H1 (cell line): ENCODE measurements around the gene LCT. TPM values are rescaled to one million over a fixed set of nuclear protein-coding genes. Genes with fewer than 3 reads are reported as not detected.

Experiments
- CTCF ChIA-PET: fragments of 300-600 bp; sonication (Branson Sonifier 250); formaldehyde crosslinking; loops from one replicate; lab custom pipeline; 2021; ENCODE audit not compliant: partially characterized antibody; lab: Charles Lee
- POLR2A ChIA-PET: fragments of 300-600 bp; sonication (Branson Sonifier 250); formaldehyde crosslinking; loops from one replicate; lab custom pipeline; 2021; ENCODE audit warnings: inconsistent platforms; ENCODE audit not compliant: partially characterized antibody; lab: Charles Lee
- DNase-seq, 2 experiments: peaks; one replicate each; pipeline versions ENCODE4 v3.0.0 to v3.0.0-alpha.2; 2010 to 2022; ENCODE audit warnings: low spot score in 2 of 2, low read depth in 1 of 2, mixed read lengths in 1 of 2
- FAIRE-seq: peaks from 2 replicates; lab custom pipeline; 2011; peaks lifted over from hg19 to GRCh38; lab: Jason Lieb, UNC
- H2AFZ ChIP-seq: 2 replicates; pipeline ENCODE4 v1.8.1; 2012; ENCODE audit warnings: low read length, inconsistent platforms
- H2AK5ac ChIP-seq: 2 replicates; pipeline ENCODE4 v1.6.1; 2013; ENCODE audit warnings: low read depth, low read length
- H2BK120ac ChIP-seq: replicated peaks from 2 replicates; pipeline ENCODE3; 2013; ENCODE audit warnings: low read depth, low read length, inconsistent platforms
- H2BK12ac ChIP-seq: 2 replicates; pipeline ENCODE4 v1.6.1; 2013; ENCODE audit warnings: low read depth, low read length
- H2BK15ac ChIP-seq: 2 replicates; pipeline ENCODE4 v1.6.1; 2013; ENCODE audit warnings: low read length
- H2BK20ac ChIP-seq: 2 replicates; pipeline ENCODE4 v1.6.1; 2013; ENCODE audit warnings: low read length
- H2BK5ac ChIP-seq: 2 replicates; pipeline ENCODE4 v1.6.1; 2013; ENCODE audit warnings: low read depth, low read length
- H3K14ac ChIP-seq: 2 replicates; pipeline ENCODE4 v1.6.1; 2013; ENCODE audit warnings: inconsistent platforms; ENCODE audit not compliant: insufficient read length
- H3K18ac ChIP-seq: 2 replicates; pipeline ENCODE4 v1.6.1; 2013; ENCODE audit warnings: low read length; ENCODE audit errors: extremely low read depth
- H3K23ac ChIP-seq: 2 replicates; pipeline ENCODE4 v1.6.1; 2013; ENCODE audit warnings: inconsistent platforms; ENCODE audit not compliant: insufficient read length
- H3K23me2 ChIP-seq: 2 replicates; pipeline ENCODE4 v1.6.1; 2013; ENCODE audit warnings: low read depth, low read length
- H3K27ac ChIP-seq: 2 replicates; pipeline ENCODE4 v1.6.1; 2011; ENCODE audit warnings: low read depth, low read length, inconsistent platforms
- H3K27me3 ChIP-seq, 4 experiments: replicated peaks in 1 of 4; 1 replicate in 1 of 4; 2 replicates in 3 of 4; pipeline versions ENCODE4 v1.6.1 to v1.8.1; 2011 to 2013; ENCODE audit warnings: low read length in 3 of 4, mild to moderate bottlenecking in 3 of 4, inconsistent platforms in 2 of 4, mixed read lengths in 2 of 4, moderate library complexity in 1 of 4; ENCODE audit not compliant: control insufficient read depth in 3 of 4, insufficient read depth in 3 of 4; ENCODE audit errors: extremely low read depth in 1 of 4
- H3K36me3 ChIP-seq, 4 experiments: 2 replicates each; pipeline versions ENCODE4 v1.6.1 to v1.8.1; 2011 to 2013; ENCODE audit warnings: mild to moderate bottlenecking in 4 of 4, low read length in 3 of 4, moderate library complexity in 2 of 4, control low read depth in 1 of 4, inconsistent platforms in 1 of 4; ENCODE audit not compliant: insufficient read depth in 4 of 4, control insufficient read depth in 2 of 4
- H3K4ac ChIP-seq: replicated peaks from 2 replicates; pipeline ENCODE3; 2013; ENCODE audit warnings: low read length, low read depth, mixed read lengths, inconsistent platforms; ENCODE audit not compliant: insufficient read length
- H3K4me1 ChIP-seq, 4 experiments: replicated peaks in 1 of 4; 1 replicate in 1 of 4; 2 replicates in 3 of 4; pipeline versions ENCODE4 v1.6.1 to v1.8.1; 2011 to 2013; ENCODE audit warnings: low read length in 3 of 4, inconsistent platforms in 2 of 4, mixed read lengths in 1 of 4; ENCODE audit not compliant: insufficient read depth in 4 of 4, control insufficient read depth in 3 of 4
- H3K4me2 ChIP-seq, 2 experiments: 2 replicates each; pipeline versions ENCODE4 v1.6.1 to v1.8.1; 2011 to 2013; ENCODE audit warnings: low read depth in 2 of 2, low read length in 2 of 2, control low read depth in 1 of 2, inconsistent platforms in 1 of 2, mild to moderate bottlenecking in 1 of 2; ENCODE audit not compliant: insufficient read depth in 1 of 2
- H3K4me3 ChIP-seq, 4 experiments: fragments of 200-600, 300-600 bp in 1 of 4; sonication (generic), shearing (Covaris generic), sonication (Bioruptor Twin) in 1 of 4; 2 replicates each; pipeline versions ENCODE4 v1.5.1 to v1.8.1; 2011 to 2016; ENCODE audit warnings: low read length in 4 of 4, low read depth in 3 of 4, control low read depth in 2 of 4, inconsistent platforms in 2 of 4, mild to moderate bottlenecking in 2 of 4, mixed read lengths in 1 of 4, moderate library complexity in 1 of 4; ENCODE audit not compliant: insufficient read depth in 2 of 4; ENCODE audit errors: extremely low read depth in 1 of 4
- H3K56ac ChIP-seq: replicated peaks from 2 replicates; pipeline ENCODE3; 2013; ENCODE audit warnings: low read depth, mild to moderate bottlenecking, mixed read lengths, low read length, inconsistent platforms; ENCODE audit not compliant: insufficient read length
- H3K79me1 ChIP-seq: 2 replicates; pipeline ENCODE4 v1.6.1; 2013; ENCODE audit warnings: low read depth, low read length, control low read depth
- H3K79me2 ChIP-seq, 2 experiments: 2 replicates each; pipeline versions ENCODE4 v1.6.1 to v1.8.1; 2012 to 2013; ENCODE audit warnings: low read length in 2 of 2, mild to moderate bottlenecking in 2 of 2, inconsistent platforms in 1 of 2; ENCODE audit not compliant: insufficient read depth in 2 of 2, control insufficient read depth in 1 of 2
- H3K9ac ChIP-seq, 4 experiments: replicated peaks in 1 of 4; 1 replicate in 1 of 4; 2 replicates in 3 of 4; pipeline versions ENCODE4 v1.6.1 to v1.8.1; 2011 to 2013; ENCODE audit warnings: low read depth in 3 of 4, low read length in 3 of 4, control low read depth in 2 of 4, mild to moderate bottlenecking in 2 of 4, moderate library complexity in 2 of 4, inconsistent platforms in 1 of 4; ENCODE audit errors: extremely low read depth in 1 of 4
- H3K9me3 ChIP-seq, 2 experiments: 2 replicates each; pipeline versions ENCODE4 v1.6.1 to v1.8.1; 2012 to 2013; ENCODE audit warnings: mild to moderate bottlenecking in 2 of 2, moderate library complexity in 2 of 2, control low read depth in 1 of 2, inconsistent platforms in 1 of 2, low read depth in 1 of 2, low read length in 1 of 2, mixed read lengths in 1 of 2; ENCODE audit not compliant: insufficient read depth in 2 of 2
- H4K20me1 ChIP-seq, 2 experiments: replicated peaks in 1 of 2; 2 replicates each; pipeline versions ENCODE3 to v1.8.1; 2011 to 2013; ENCODE audit warnings: inconsistent platforms in 2 of 2, low read length in 2 of 2, mild to moderate bottlenecking in 1 of 2; ENCODE audit not compliant: insufficient read depth in 2 of 2, control insufficient read depth in 1 of 2
- H4K5ac ChIP-seq: 2 replicates; pipeline ENCODE4 v1.6.1; 2013; ENCODE audit warnings: low read length, low read depth, mixed read lengths, inconsistent platforms; ENCODE audit not compliant: insufficient read length
- H4K8ac ChIP-seq: 2 replicates; pipeline ENCODE4 v1.8.0; 2013; ENCODE audit warnings: mild to moderate bottlenecking, moderate library complexity, low read length, inconsistent platforms; ENCODE audit not compliant: insufficient read depth; ENCODE audit errors: extremely low read depth
- H4K91ac ChIP-seq: replicated peaks from 2 replicates; pipeline ENCODE3; 2013; ENCODE audit warnings: low read length, mixed read lengths, inconsistent platforms; ENCODE audit not compliant: insufficient read length
- KDM5A ChIP-seq: fragments of 200-600 bp; IDR thresholded peaks from 2 replicates; pipeline ENCODE4 v1.7.1; 2012; ENCODE audit warnings: mild to moderate bottlenecking, low read length, inconsistent platforms, mixed read lengths
- POLR2A ChIP-seq, 2 experiments: IDR thresholded peaks; 1 replicate in 1 of 2; 2 replicates in 1 of 2; pipeline ENCODE4 v1.6.1; 2011; ENCODE audit warnings: low read depth in 2 of 2, low read length in 2 of 2, mild to moderate bottlenecking in 2 of 2; ENCODE audit errors: control extremely low read depth in 1 of 2
- WGBS, 2 experiments: shearing (Covaris generic) in 1 of 2; methylation state at CpG; one replicate each; pipeline versions ENCODE4 v1.1.6 to v1.1.7; 2013 to 2015; ENCODE audit warnings: low lambda C conversion rate in 2 of 2, mixed read lengths in 2 of 2, inconsistent platforms in 1 of 2, low coverage in 1 of 2, missing lambda C conversion rate in 1 of 2; ENCODE audit not compliant: insufficient replicate concordance in 2 of 2, insufficient coverage in 1 of 2, insufficient read length in 1 of 2; ENCODE audit errors: extremely low coverage in 1 of 2, missing lambda C conversion rate in 1 of 2; 5-methylcytosine and 5-hydroxymethylcytosine counted together
- polyA plus RNA-seq, 7 experiments: library from polyadenylated mRNA; depleted of rRNA in 3 of 7; stranded (reverse) in 5 of 7; unstranded in 2 of 7; fragments of >200 nt in 5 of 7; fragments of 200-250 nt in 2 of 7; gene quantifications; 1 replicate in 5 of 7; 2 replicates in 1 of 7; 4 replicates in 1 of 7; pipeline versions ENCODE4 v1.2.1 to v1.2.3, GENCODE V29; 2011 to 2013; ENCODE audit warnings: missing spikeins in 2 of 7, mixed read lengths in 2 of 7
- total RNA-seq: library from RNA; stranded (reverse); fragmentation: NEBNext Ultra II Directional; extraction: Animal tissue kit (Norgen Biotek cat#: 25700); gene quantifications from 2 replicates; pipeline ENCODE4 v1.2.1, GENCODE V29; 2021

The LCT gene
- total and polyA plus RNA-seq, 2 of the 8 experiments (the other 6 are each of a cell fraction or from before 2014, with no cell fraction given) = 0.06 TPM; not detected in 1

- WGBS, 2 experiments = 98% methylated on average over 3 of the region's 5 CpGs; no CpG with 5 or more reads in 1 of the 2 experiments
- Histone ChIP-seq H3K4ac (no peak overlapping the region), H3K14ac (no peak overlapping the region), H2AFZ (peak overlapping the region; percentile 18), H4K5ac (no peak overlapping the region), H3K27me3 (no peaks in the 10 kb centered on the region), H3K4me2 (no peak overlapping the region), H4K8ac (no peak overlapping the region), H3K9me3 (peaks cover 15 to 29% of the 10 kb centered on the region in 2 experiments), H4K20me1 (no peaks in the 10 kb centered on the region), H3K4me3 (no peak overlapping the region), H3K9ac (no peak overlapping the region), H4K91ac (no peak overlapping the region), H3K23ac (no peak overlapping the region), H3K27ac (peak overlapping the region; percentile 42; the same call in 1 of the 2 replicates)
- no peak for FAIRE-seq
- ChIA-PET POLR2A (interaction anchor here (1.7 kb wide), 1 partner anchor 77 kb away, joined by 6 read pairs; no protein-coding TSS in a partner anchor), CTCF (interaction anchor here (0.6 to 5.8 kb wide), 41 partner anchors 9 to 812 kb away, joined by 3 to 87 read pairs (median 4); partner anchors contain the start of genes LCT, MCM6 and UBXN4)
- TF ChIP-seq KDM5A (no peak), POLR2A (IDR thresholded peaks at IDR 0.05; ENCODE audit: control extremely low read depth in 1 of 2, low read depth in 2 of 2, low read length in 2 of 2) (no peak)
- TF ChIP-seq, all 59 proteins: peak for 0
- no peak overlapping the region for H3K18ac ChIP-seq
- H2BK120ac ChIP-seq = no peak overlapping the region
- H3K56ac ChIP-seq = no peak overlapping the region
- peak overlapping the region; percentile 63; the same call in 1 of the 2 replicates for H2BK5ac ChIP-seq
- no peak overlapping the region for H2BK20ac ChIP-seq
- DNase-seq = no peak
- no peak overlapping the region for H2AK5ac ChIP-seq
- no peaks in the 10 kb centered on the region; the same call in 1 of the 2 replicates for H3K79me1 ChIP-seq
- H2BK12ac ChIP-seq = peak overlapping the region; percentile 44; the same call in 1 of the 2 replicates
- H2BK15ac ChIP-seq = no peak overlapping the region
- H3K23me2 ChIP-seq = no peaks in the 10 kb centered on the region
- H3K79me2 ChIP-seq = no peaks in the 10 kb centered on the region
- H3K36me3 ChIP-seq = no peaks in the 10 kb centered on the region
- H3K4me1 ChIP-seq = no peaks in the 10 kb centered on the region; a peak in 1 of 7 replicates
Observed at GRCh38 chr2:135798275-135798705, 38.7 kb downstream of the LCT start.
